Measurements from ENCODE around the gene SLC22A2. TPM values are rescaled to one million over a fixed set of nuclear protein-coding genes. Genes with fewer than 3 reads are reported as not detected.

Gene SLC22A2
- total and polyA plus RNA-seq, 8 donors = 0.04 to 0.23 (median 0.07) TPM; not detected in 2

- intact Hi-C loops (cut with DNase I) = no loop called here
- no peak for ATAC-seq
These were observed 19.7 kb upstream of the SLC22A2 start for GRCh38 chr6:160278311-160278710.

GRCh38 chr6:160277546-160277945 lies 18.9 kb upstream of the SLC22A2 start:
- intact Hi-C loops (cut with DNase I) = no loop called here
- no peaks in the 10 kb centered on the region for H3K9me3 ChIP-seq
- DNase-seq (no peak), ATAC-seq (no peak)
- no peaks in the 10 kb centered on the region for H3K27me3 ChIP-seq
- H3K4me1 ChIP-seq = no peaks in the 10 kb centered on the region
- TF ChIP-seq CTCF (IDR thresholded peaks at IDR 0.05) = no peak
- H3K36me3 ChIP-seq = no peaks in the 10 kb centered on the region
- H3K27ac ChIP-seq = no peak overlapping the region
- H3K4me3 ChIP-seq = no peak overlapping the region

More at GRCh38 chr6:160278311-160278710, 19.7 kb upstream of the SLC22A2 start:
- no peaks in the 10 kb centered on the region for H3K36me3 ChIP-seq
- no peak for DNase-seq
- H3K4me1 ChIP-seq = no peaks in the 10 kb centered on the region
- H3K4me3 ChIP-seq = no peak overlapping the region
- TF ChIP-seq CTCF (IDR thresholded peaks at IDR 0.05) = no peak
- H3K27me3 ChIP-seq = no peaks in the 10 kb centered on the region
- no peak overlapping the region for H3K27ac ChIP-seq
- no peaks in the 10 kb centered on the region for H3K9me3 ChIP-seq

GRCh38 chr6:160277144-160277543 lies 18.5 kb upstream of the SLC22A2 start:
- DNase-seq = no peak
- Histone ChIP-seq H3K27me3 (no peaks in the 10 kb centered on the region), H3K9me3 (no peaks in the 10 kb centered on the region), H3K4me1 (no peaks in the 10 kb centered on the region), H3K4me3 (no peak overlapping the region), H3K27ac (no peak overlapping the region), H3K36me3 (no peaks in the 10 kb centered on the region)
- no peak for TF ChIP-seq CTCF (IDR thresholded peaks at IDR 0.05)
- intact Hi-C loops (cut with DNase I) = no loop called here
- ATAC-seq = no peak

GRCh38 chr6:160276126-160276525 lies 17.5 kb upstream of the SLC22A2 start:
- H3K4me3 ChIP-seq = no peak overlapping the region
- ATAC-seq (no peak), DNase-seq (no peak)
- intact Hi-C loops (cut with DNase I) = no loop called here
- H3K9me3 ChIP-seq = no peaks in the 10 kb centered on the region
- TF ChIP-seq CTCF (IDR thresholded peaks at IDR 0.05) = no peak
- no peak overlapping the region for H3K27ac ChIP-seq
- no peaks in the 10 kb centered on the region for H3K27me3 ChIP-seq
- no peaks in the 10 kb centered on the region for H3K4me1 ChIP-seq
- H3K36me3 ChIP-seq = no peaks in the 10 kb centered on the region

- H3K27ac ChIP-seq = no peak overlapping the region
- intact Hi-C loops (cut with DNase I) = no loop called here
These were observed 16.9 kb upstream of the SLC22A2 start for GRCh38 chr6:160275511-160276003.

More at GRCh38 chr6:160275511-160276003, 16.9 kb upstream of the SLC22A2 start:
- TF ChIP-seq CTCF (IDR thresholded peaks at IDR 0.05) = no peak
- Histone ChIP-seq H3K4me3 (no peak overlapping the region), H3K36me3 (no peaks in the 10 kb centered on the region), H3K27me3 (no peaks in the 10 kb centered on the region), H3K4me1 (no peaks in the 10 kb centered on the region), H3K9me3 (no peaks in the 10 kb centered on the region)
- no peak for DNase-seq
- no peak for ATAC-seq

Measured in left lung (tissue), 10 donors.